GM18507 (cell line): ENCODE measurements around the gene TERB2.
"Not testable (repeated sequence)": the region's sequence is repeated elsewhere in the genome, so short reads cannot be mapped to it uniquely, and the experiment has no call there.

ENCODE experiments used
- DNase-seq: peaks from one replicate; pipeline ENCODE4 v3.0.0; 2011; ENCODE audit warnings: low read depth; ENCODE audit not compliant: insufficient read length; ENCODE audit errors: extremely low spot score
- FAIRE-seq: peaks from 2 replicates; lab custom pipeline; 2011; peaks lifted over from hg19 to GRCh38; lab: Jason Lieb, UNC

TERB2 gene, protein sequence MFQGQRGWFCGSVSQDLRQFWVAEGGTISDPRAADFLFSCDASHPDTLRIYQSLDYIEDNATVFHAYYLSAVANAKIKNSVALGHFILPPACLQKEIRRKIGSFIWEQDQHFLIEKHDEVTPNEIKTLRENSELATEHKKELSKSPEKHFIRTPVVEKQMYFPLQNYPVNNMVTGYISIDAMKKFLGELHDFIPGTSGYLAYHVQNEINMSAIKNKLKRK

DNA sequence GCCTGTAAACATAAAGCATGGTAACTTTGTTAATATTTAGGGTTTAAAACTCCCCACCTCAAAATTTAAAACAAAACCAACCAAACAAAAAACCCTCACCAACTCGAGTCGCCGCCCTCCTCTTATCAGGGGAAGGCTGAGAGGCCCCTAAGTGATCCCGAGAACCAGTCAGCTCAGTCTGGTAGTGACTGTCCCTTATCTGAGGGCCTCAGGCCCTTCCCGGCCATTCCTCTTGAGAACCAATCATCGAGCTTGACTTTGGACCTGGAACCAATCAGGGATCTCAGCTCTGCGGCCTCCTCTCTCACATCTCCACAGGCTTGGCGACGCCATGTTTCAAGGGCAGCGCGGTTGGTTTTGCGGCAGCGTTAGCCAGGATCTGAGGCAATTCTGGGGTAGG is at the start of gene TERB2:
TSS of gene TERB2 (plus strand) at position 300 of the 400 bp plus-strand sequence. CDS start at position 332, 32 bp downstream.
- DNase-seq (no peak), FAIRE-seq (no peak)

DNA sequence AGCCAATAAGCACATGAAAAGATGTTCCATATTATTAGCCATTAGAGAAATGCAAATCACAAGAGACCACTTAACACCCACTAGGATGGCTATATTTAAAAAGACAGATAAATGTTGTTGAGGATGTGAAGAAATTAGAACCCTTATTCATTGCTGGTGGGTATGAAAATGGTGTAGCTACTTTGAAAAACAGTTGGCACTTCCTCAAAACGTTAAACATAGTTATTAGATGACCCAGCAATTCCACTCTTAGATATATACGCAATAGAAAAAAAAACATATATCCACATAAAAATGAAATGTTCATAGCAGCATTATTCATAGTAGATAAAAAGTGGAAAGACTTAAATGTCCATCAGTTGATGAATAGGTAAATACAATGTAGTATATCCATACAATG is 47.1 kb upstream of the TERB2 start:
- no peak for DNase-seq
- FAIRE-seq = no peak

DNA sequence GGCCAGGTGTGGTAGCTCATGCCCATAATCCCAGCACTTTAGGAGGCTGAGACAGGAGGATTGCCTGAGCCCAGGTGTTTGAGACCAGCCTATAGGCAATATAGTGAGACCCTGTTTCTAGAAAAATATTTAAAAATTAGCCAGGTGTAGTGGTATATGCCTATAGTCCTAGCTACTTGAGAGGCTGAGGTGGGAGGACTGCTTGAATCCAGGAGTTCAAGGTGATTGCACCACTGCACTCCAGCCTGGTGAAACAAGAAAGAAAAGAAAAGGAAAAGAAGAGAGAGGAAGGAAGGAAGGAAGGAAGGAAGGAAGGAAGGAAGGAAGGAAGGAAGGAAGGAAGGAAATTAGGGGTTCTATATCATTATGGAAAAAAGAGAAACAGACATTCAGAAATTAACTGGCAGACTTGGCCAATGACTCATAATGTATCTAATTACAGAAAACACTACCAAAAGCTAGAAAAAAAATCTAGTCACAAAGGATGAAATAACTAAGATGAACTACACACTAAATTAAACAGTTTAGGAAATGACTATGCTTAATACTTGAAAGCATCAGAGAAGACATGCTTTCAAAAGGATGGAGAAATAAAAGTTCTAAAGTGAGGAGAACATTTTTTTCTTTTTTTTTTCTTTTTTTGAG is 45.4 kb upstream of the TERB2 start:
- no peak for FAIRE-seq
- DNase-seq = no peak

DNA sequence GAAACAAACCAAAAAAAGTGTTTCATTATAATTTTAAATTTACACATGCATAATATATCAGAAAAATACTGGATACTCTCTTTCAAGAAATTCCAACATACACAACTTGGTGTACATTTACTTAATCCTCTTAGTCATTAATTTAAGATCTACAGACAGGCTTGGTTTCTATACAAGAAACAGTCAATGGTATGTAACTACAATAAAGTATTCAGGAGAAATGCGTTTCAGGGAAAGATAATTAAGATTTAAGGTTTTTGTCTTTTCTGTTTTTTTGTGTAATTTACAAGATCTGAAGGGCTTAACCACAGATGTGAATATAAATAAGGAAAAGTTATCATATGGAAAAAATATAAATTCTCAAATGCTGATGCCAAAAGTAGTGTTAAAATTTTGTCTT is 44.3 kb upstream of the TERB2 start:
- FAIRE-seq, DNase-seq: not testable (repeated sequence)

DNA sequence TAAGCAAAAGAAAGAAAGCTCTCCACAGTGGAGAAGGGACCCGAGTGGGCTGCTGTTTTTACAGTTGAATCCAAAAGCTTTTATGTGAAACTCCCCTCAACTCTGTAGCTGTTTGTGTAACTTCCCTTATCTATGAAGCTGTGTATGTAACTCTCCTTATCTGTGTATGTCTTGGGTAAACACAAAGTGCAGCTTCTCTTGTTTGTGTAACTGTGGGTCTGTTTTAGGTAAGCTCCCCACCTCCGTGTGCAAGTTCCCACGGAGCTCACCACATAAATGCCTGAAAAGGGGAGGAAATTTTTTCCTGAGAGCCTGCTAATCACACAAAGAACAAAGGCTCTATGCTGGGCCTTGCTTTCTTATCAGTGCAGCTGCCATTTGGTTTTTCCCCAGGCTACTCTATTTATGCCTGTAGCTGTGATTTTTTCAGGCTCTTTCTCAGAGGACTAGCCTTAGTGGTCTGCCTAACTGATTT is 43.5 kb upstream of the TERB2 start:
- FAIRE-seq, DNase-seq: not testable (repeated sequence)

DNA sequence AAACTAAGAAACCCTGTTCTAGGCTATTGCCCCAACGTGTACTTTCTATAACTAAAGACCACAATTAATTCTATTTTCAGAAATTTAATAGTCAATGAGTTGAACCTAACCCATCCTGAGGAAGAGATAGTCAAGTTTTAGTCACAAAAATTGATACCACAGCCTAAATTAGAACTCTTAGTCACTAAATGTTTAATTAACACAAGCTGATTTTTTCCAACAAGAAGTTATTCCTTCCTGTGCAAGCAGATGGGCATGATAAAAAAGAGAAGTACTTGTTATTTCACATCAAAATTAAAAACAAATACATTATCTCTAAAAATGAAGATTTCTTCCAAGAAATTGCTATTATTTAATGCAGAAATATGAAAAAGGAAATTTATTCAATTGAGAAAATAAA is 38.4 kb upstream of the TERB2 start:
- DNase-seq (no peak), FAIRE-seq (no peak)

DNA sequence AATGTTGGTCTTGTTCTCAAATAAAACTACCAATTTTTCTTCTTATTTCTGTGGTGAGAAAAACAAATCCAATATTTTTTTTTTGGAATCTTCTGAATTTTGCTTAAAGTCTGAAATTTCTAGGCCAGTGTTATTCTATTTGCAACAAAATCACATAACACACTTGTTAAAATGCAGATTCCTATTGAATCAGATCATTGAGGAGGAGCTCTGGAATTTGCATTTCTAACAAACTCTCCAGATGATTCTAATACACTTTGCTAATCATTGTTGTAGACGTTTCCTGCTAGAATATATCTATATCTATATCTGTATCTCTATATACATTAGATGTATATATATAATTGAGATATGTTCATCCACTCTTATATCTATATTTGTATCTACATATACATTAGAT is 27.8 kb upstream of the TERB2 start:
- not testable (repeated sequence) for DNase-seq, FAIRE-seq

DNA sequence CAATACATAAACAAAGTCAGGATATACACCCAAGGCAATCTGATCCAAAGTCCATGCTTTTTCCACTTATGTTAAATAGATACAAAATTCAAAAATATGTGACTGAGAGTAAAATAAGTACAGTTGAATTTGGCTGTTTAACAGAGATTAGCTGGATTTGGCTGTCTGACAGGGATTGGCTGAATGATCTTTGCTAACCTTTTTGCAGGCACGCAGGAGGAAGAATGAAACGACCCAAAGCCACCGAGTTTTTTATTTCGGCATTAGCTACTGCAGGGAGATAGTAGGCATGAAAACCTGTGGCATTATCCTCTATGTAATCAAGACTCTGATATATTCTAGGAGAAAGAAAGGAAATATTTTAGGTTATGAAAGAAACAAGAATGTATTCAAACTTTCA is 26.2 kb upstream of the TERB2 start:
- FAIRE-seq, DNase-seq: not testable (repeated sequence)

DNA sequence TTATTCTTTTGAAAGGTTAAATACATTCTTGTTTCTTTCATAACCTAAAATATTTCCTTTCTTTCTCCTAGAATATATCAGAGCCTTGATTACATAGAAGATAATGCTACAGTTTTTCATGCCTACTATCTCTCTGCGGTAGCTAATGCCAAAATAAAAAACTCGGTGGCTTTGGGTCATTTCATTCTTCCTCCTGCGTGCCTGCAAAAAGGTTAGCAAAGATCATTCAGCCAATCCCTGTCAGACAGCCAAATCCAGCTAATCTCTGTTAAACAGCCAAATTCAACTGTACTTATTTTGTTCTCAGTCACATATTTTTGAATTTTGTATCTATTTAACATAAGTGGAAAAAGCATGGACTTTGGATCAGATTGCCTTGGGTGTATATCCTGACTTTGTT is 1.8 kb downstream of the TERB2 start:
- not testable (repeated sequence) for DNase-seq, FAIRE-seq

DNA sequence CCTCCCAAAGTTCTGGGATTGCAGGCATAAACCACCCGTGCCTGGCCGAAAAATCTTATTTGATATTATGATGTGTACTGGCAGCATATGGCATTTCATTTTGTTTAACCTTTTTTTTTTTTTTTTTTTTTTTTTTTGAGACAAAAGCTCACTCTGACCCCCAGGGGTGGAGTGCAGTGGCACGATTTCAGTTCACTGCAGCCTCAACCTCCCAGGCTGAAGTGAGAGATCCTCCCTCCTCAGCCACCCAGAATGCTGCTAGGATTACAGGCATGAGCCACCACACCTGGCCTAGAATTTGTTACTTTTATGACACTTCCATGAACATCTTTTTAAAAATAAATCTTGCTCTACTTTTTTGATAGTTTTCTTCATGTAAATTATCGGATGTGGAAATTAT is 12.0 kb downstream of the TERB2 start:
- DNase-seq (no peak), FAIRE-seq (no peak)

DNA sequence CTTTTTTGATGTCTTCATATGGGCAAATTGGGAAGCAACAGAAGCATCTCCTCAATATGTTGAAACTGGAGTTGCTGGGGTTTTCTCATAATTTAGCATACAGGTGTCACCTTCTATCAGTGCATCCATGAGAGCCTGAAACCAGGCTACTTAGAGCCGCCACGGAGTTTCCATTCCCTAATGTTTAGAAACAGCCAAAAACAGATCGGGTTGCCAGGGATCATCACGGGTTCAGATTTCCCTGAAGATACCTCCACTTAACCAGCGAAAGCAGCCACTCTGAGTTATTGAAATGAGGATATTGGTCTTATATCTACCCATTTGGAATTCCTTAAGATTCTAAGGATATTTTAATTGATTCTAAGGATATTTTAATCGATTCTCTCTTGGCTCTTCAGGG is 14.5 kb downstream of the TERB2 start:
- DNase-seq (no peak), FAIRE-seq (no peak)

DNA sequence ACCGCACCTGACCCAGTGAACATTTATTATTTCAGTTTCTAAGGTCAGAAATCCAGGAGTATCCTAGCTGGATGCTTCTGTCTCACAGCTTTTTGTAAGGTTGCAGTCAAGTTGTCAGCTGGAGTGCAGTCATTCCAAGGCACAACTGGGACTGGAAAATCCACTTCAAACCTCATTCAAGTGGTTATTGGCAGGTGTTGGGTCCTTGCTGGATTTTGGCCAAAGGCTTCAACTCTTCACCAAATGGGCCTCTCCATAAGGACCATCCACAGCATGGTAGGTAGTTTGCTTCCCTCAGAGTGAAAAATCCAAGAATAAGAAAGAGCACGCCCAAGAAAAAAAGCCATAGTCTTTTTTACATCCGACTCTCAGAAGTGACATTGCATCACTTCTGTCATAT is 19.7 kb downstream of the TERB2 start:
- FAIRE-seq = peak; percentile 29
- DNase-seq = not testable (repeated sequence)

DNA sequence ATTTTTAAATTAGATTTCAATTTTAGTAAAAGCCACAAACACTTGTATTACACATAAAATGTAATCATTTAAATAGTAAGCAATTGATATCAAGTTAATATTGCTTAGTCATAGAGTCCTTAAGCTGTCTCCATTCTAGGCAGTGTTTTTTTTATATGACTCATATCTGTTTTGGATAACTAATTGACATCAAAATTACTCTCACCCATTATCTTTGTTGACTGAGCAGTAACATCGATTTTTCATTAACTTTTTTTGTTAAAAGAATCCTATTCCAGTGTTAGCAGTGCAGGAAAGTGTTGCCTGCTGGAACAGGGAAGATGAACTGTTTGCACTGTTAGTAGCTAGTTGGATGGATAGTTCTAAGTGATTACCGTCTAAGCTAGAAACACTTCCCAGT is 21.3 kb downstream of the TERB2 start:
- not testable (repeated sequence) for DNase-seq, FAIRE-seq

DNA sequence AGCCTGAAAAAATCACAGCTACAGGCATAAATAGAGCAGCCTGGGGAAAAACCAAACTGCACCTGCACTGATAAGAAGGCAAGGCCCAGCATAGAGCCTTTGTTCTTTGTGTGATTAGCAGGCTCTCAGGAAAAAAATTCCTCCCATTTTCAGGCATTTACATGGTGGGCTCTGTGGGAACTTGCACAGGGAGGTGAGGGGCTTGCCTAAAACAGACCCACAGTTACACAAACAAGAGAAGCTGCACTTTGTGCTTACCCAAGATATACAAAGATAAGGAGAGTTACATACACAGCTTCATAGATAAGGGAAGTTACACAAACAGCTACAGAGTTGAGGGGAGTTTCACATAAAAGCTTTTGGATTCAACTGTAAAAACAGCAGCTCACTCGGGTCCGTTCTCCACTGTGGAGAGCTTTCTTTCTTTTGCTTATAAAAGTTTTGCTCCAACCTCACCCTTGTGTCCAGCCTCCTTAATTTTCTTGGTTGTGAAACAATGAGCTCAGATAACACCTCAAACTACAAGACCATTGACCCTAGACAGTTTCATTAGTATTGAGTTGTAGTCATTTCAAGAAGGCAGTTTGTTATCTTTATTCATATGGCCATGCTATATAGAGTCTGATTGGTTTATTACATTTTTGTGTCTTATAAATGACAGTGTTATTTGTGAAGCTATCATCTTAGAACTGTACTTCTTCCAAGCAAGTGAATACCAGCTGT is 23.3 kb downstream of the TERB2 start:
- DNase-seq = not testable (repeated sequence)
- peak; percentile 26 for FAIRE-seq

DNA sequence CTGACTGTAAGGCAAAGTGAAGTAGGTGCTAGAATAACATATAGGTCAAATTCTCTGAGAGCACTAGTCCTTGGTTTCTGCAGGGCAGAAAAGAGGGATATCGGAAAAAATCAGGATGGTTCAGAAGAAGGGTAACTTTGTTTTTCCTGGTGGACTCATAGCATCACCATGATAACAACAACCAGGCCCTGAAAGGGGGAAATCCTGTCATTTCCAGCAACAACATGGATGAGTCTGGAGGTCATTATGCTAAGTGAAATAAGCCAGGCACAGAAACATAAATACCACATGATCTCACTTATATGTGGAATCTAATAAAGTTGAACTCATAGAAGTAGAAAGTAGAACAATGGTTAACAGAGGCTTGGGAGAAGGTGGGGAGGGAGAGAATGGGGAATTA is 27.7 kb downstream of the TERB2 start:
- FAIRE-seq, DNase-seq: not testable (repeated sequence)

DNA sequence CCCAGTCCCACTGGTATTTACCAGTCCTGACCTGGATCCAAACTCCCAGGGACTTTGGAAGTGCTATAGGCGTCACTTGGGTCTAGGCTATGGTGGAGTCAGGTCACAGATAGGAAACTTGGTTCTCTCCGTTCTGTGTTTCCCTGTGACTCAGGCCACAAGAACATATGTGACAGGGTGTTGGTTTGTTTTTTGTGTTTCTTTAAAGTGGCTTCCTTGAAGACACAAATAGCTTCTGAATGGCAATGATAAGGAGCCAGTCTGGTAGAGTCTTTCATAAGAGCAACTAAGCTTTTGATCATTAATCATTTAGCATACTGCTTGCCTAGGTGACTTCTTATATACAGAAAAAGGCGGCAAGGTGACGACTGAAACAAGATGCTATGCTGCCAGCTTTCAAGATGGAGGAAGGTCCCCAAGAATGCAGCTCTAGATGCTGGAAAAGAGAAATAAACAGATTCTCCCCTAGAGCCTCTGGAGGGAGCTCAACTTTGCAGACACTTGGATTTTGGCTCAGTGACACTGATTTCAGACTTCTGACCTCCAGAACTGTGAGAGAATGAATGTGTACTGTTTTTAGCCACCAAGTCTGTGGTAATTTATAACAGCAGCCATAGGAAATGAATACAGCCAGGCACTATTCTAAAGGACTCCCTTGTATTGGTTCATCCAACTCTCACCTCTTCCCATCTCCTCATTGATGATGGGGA is 30.0 kb downstream of the TERB2 start:
- DNase-seq, FAIRE-seq: not testable (repeated sequence)

DNA sequence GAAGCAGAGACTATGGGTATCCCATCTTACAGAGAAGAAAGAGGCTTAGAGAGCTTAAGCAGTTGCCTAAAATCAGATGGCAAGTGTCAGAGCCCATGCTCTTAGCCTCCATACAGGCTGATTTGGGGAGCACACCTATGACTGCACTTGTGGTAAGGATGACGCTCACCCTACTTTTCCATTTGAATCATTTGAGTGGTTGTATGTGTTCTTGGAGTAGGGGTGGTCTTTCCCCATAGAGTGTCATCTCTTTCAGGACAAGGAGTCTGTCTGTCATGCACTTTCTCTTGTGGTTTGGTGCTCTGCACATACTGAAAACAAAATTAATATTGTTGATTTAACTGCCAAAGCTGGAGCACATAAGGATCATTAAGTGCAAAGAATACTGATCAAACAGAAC is 31.2 kb downstream of the TERB2 start:
- not testable (repeated sequence) for DNase-seq
- peak; percentile 60 for FAIRE-seq

DNA sequence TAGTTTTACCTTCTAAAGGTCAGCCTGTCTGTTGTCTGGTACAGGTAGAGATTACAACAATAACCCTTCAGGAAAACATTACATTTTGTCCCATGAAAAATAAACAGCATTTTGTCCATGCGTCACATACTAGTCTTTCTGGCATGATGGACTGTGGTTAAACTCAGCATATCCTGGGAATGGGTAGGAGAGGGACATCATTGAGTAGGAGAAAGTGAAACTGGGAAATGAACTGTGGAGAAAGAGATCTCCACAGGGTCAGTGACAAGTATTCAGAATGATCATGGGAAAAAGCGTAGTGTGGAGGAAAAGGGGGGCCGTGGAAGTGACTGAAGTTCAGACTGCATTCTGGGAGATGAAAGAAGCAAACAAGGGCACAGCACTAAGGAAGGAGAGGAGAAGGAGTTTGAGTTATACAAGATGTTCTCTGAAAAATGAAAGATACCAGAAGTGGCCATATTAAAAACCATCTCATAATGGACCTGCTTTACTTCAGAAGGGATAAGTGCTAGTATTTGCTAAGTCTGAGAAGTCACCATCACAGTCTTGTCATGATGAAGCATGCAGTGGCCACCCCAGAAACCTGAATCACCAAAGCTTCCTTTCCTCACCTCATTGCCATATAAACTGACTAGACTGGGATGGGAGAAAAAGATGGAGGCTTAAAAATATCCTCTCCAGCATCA is 31.8 kb downstream of the TERB2 start:
- not testable (repeated sequence) for DNase-seq
- FAIRE-seq = peak; percentile 71

DNA sequence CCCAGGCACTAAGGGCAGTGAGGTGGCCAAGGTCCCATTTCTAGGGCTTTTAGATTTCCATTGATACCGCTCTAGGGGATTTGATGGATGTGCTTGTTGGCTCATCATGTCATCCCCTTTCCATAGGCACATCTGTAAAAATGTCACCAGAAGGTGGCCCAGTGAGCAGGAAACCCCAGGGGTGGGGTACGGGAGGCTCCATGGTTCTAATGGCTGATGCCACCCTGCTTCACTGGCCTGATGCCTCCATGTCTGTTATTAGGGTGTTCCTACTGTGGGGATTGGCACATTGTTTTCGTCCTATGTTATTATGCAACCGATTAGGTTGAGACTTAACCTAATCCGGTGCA is 32.4 kb downstream of the TERB2 start:
- DNase-seq, FAIRE-seq: not testable (repeated sequence)
